ENCODE results near the gene PRDM4.

Gene PRDM4

GRCh38 chr12:107767466-107767865 lies 6.5 kb upstream of the PRDM4 start:
- no peak overlapping the region for H3K4me3 ChIP-seq (replicated peaks; ENCODE audit: low read depth, low read length)
- no peak for TF ChIP-seq CTCF (IDR thresholded peaks at IDR 0.05; ENCODE audit: low read depth, low read length, missing control alignments)
- DNase-seq (ENCODE audit: extremely low read depth, low read depth) = no peak

GRCh38 chr12:107765316-107765715 lies 4.4 kb upstream of the PRDM4 start:
- no peak for DNase-seq (ENCODE audit: extremely low read depth, low read depth)
- no peak for TF ChIP-seq CTCF (IDR thresholded peaks at IDR 0.05; ENCODE audit: low read depth, low read length, missing control alignments)
- no peak overlapping the region for H3K4me3 ChIP-seq (replicated peaks; ENCODE audit: low read depth, low read length)

GRCh38 chr12:107764626-107765025 lies 3.7 kb upstream of the PRDM4 start:
- TF ChIP-seq CTCF (IDR thresholded peaks at IDR 0.05; ENCODE audit: low read depth, low read length, missing control alignments) = no peak
- H3K4me3 ChIP-seq (replicated peaks; ENCODE audit: low read depth, low read length) = no peak overlapping the region
- DNase-seq (ENCODE audit: extremely low read depth, low read depth) = no peak

GRCh38 chr12:107762874-107763273 lies 1.9 kb upstream of the PRDM4 start:
- no peak for TF ChIP-seq CTCF (IDR thresholded peaks at IDR 0.05; ENCODE audit: low read depth, low read length, missing control alignments)
- H3K4me3 ChIP-seq (replicated peaks; ENCODE audit: low read depth, low read length) = no peak overlapping the region
- no peak for DNase-seq (ENCODE audit: extremely low read depth, low read depth)

GRCh38 chr12:107761502-107761904 lies 566 bp upstream of the PRDM4 start:
- no peak for TF ChIP-seq CTCF (IDR thresholded peaks at IDR 0.05; ENCODE audit: low read depth, low read length, missing control alignments)
- DNase-seq (ENCODE audit: extremely low read depth, low read depth) = no peak
- H3K4me3 ChIP-seq (replicated peaks; ENCODE audit: low read depth, low read length) = peak overlapping the region; percentile 64

GRCh38 chr12:107760207-107760808 lies 629 bp downstream of the PRDM4 start:
- no peak for TF ChIP-seq CTCF (IDR thresholded peaks at IDR 0.05; ENCODE audit: low read depth, low read length, missing control alignments)
- no peak for DNase-seq (ENCODE audit: extremely low read depth, low read depth)

GRCh38 chr12:107759410-107759809 lies 1.5 kb downstream of the PRDM4 start:
- peak; percentile 83 for DNase-seq (ENCODE audit: extremely low read depth, low read depth)

More at GRCh38 chr12:107760207-107760808, 629 bp downstream of the PRDM4 start:
- H3K4me3 ChIP-seq (replicated peaks; ENCODE audit: low read depth, low read length) = peak overlapping the region; percentile 64

More at GRCh38 chr12:107759410-107759809, 1.5 kb downstream of the PRDM4 start:
- TF ChIP-seq CTCF (IDR thresholded peaks at IDR 0.05; ENCODE audit: low read depth, low read length, missing control alignments) = no peak
- peak overlapping the region; percentile 64 for H3K4me3 ChIP-seq (replicated peaks; ENCODE audit: low read depth, low read length)
